ENCODE data around the gene CCDC85A.

GRCh38 chr2:56267415-56267788 lies 83.6 kb downstream of the CCDC85A start:
- TF ChIP-seq RAD21 (IDR thresholded peaks at IDR 0.05; ENCODE audit: low read depth), result no peak
- TF ChIP-seq TCF12 (IDR thresholded peaks at IDR 0.05; ENCODE audit: low read depth), result no peak

Data from Ishikawa (cell line).